NOMO-1 treated with dmso at 0.1 percent for 144 hours (cell line): ENCODE results near the gene TLE4.

Experiments used
- DNase-seq: peaks from one replicate; lab custom pipeline; 2025; ENCODE audit not compliant: unreplicated experiment; lab: John Stamatoyannopoulos, UW

Gene TLE4

DNA sequence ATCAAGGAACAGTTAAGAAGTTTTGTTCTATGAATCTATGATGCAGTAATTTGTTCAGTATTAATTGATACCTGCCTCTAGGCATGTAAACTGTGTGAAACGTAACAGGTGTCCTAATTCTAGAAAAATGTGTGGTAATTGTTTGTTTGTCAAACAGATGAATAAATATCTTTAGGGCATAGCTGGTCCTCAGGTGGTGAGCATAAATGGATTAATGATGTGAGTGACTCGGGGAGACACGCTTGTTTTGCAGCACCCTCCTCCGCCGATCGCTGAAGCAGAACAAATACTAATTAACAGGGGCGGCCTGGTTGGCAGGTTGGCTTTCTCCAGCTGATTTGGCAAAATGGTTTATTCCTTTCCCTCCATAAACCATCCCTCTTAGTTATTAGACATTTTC is 88.8 kb downstream of the TLE4 start:
- no peak for DNase-seq

DNA sequence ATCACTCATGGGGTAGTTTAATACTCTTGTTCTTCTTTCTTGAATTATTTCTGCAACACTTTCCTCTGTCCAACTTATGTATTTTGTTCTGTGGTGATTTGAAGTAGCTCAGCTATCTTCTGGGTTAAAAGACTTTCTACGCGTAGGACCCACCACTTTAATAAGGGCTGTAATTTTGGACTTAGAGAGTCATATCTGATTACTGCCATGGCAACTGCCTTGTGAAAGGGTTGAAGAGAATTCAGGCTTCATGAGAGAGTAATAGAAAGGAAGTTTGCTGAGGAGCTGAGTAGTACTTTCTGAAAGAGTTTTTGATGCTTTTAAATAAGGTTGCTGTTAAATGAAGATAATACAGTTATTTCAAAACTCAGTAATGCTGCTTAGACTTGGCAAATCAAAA is 89.5 kb downstream of the TLE4 start:
- no peak for DNase-seq

DNA sequence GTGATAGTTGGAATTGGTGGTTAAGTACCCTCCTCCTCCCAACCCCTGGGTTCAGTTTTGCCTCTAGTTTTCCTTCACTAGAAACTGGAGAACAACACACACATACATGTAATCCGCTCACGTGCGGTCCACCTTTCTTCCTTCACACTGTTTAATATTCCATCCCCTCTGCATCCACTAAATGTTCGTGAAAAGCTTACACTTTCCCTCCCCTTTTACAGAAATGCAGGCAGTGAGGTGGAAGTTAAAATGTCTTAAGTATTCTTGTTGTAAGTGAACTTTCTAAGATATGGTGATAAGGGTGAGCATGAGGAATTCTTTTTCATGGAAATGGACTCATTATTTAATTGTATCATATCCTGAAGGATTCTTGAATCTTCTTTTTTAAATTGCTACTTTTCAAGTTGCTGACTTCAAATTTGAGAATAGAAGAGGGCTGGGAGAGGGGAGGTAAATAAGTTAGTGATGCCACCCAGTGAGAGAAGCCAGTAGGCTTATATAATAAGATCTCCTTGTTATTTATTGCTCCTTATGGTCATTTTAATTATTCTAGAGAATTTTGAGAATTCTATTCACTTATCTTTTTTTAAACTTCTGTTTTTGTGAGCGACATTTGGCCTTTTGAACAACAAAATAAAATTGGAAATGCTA is 90.2 kb downstream of the TLE4 start:
- DNase-seq: no peak

DNA sequence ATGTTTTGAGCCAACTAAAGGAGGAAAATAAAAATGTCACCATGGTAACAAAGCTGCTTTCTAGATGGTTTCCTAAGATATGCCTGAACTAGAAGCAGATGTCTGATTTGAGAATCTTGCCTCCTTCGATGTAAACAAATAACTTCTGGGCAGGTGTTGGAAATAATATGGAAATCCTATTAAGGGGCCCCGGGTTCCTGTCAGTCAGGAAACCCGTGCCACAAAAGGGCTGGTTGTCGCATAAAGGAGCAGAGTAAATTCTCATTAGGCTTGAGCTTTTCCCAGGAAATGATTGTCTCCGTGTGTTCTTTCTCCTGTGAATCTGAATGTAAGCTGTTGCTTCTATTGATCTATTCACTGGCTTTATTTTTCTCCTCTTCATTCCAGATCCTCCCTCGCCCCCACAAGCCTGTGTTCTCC is 90.8 kb downstream of the TLE4 start:
- no peak for DNase-seq

GRCh38 chr9:79663300-79663699 is 91.5 kb downstream of the TLE4 start:
- DNase-seq: no peak

DNA sequence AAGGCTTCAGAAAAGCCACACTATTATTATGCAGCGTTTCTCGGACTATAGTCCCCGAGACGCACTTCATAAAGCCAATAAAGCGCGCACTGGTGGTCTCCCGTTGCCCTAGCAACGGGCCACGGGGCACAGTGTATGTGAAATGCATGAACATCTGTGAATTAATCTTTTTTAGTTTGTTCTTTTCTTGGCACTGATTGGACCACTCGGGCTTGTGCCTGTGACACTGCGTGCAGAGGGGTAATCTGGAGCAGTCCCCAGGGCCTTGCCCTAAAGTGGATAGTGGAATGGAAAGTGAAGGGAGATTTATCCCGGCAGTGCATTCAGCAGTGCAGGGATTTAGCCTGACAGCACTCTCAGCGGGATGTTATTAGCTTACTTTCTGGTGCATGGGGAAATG is 92.1 kb downstream of the TLE4 start:
- no peak for DNase-seq

- DNase-seq: no peak
Measured at GRCh38 chr9:79664375-79664831, 92.6 kb downstream of the TLE4 start.

GRCh38 chr9:79665369-79665768 is 93.6 kb downstream of the TLE4 start:
- DNase-seq: no peak

GRCh38 chr9:79665931-79666330 is 94.2 kb downstream of the TLE4 start:
- DNase-seq: no peak

DNA sequence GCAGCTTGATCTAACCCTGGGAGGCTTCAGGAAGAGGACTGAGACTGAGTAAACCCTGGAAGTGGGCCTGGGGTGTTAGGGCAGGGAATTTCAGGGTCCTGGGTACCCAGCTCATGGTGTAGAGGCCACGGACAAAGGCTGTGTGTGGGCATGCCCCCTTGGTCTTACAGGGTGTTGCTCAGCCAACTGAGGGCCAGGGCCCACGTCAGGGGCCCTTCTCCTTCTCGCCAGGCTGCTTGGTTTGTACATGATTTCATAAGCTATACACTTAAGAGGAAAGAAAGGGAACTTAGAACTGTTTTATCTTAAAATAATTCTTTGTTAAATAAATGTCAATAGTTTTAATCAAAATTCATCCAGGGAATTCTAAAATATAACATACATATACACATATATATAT is 95.4 kb downstream of the TLE4 start:
- no peak for DNase-seq

GRCh38 chr9:79667817-79668436 is 96.2 kb downstream of the TLE4 start:
- DNase-seq: no peak

- no peak for DNase-seq
Measured at GRCh38 chr9:79668956-79669355, 97.2 kb downstream of the TLE4 start.

GRCh38 chr9:79670269-79670961 is 98.7 kb downstream of the TLE4 start:
- DNase-seq: no peak

GRCh38 chr9:79671558-79671957 is 99.8 kb downstream of the TLE4 start:
- no peak for DNase-seq

DNA sequence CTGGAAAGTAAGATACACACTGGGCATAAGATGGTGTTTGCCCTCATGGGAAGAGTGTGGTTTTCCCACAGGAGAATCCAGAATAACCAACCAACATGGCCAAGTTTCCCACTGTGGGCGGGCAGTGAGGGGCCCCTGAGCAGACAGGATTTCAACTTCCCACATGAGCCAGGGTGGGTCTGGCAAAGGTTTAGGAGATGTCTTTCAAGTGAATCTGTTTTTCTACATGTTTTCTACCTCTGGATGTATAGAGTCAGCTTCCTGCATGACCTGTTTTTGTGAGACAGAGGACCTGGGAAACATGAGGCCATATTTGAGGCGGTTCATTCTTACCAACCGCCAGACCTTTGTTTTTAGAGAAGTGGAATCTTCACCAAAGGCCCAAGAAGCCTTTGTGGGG is 100.5 kb downstream of the TLE4 start:
- DNase-seq: no peak

DNA sequence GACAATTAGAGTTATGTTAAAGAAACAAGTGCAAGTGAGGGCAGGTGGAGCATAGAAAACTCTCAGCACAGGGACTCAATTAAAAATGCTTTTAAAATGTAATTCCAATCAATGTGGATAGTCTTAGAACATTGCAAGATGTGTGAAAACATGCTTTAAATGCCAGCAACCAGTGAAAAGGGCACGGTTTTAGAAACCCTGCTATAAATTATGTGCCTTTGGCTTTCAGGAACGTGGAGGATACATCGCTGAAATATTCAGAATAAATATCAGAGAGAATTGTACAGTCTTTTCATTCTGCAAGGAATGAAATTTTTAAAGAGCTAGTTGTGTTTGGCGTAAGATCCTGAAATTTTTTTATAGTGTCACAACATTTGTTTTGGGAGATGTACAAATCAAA is 101.1 kb downstream of the TLE4 start:
- DNase-seq: no peak

DNA sequence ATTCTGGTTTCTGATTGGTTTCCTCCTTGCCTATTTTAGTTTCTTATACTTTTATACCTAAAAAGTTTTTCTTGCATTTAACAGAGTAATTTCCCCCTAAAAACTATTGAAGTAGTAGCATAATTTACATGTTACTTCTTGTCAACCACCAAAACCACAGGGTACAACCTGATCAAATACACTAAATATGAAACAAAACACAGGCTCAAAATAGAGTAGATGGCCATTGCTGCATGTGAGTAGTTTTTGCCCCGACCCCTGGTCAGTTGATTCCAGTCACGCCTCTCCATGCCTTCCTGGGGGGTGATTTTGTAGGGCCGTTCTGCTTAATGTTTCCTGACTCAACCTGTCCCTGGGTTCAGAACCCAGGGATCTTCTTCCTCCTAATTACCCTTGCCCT is 101.8 kb downstream of the TLE4 start:
- no peak for DNase-seq

GRCh38 chr9:79674052-79674777 is 102.5 kb downstream of the TLE4 start:
- DNase-seq: no peak

- no peak for DNase-seq
Measured at GRCh38 chr9:79681576-79681975, 109.8 kb downstream of the TLE4 start.

GRCh38 chr9:79682076-79682736 is 110.4 kb downstream of the TLE4 start:
- no peak for DNase-seq

DNA sequence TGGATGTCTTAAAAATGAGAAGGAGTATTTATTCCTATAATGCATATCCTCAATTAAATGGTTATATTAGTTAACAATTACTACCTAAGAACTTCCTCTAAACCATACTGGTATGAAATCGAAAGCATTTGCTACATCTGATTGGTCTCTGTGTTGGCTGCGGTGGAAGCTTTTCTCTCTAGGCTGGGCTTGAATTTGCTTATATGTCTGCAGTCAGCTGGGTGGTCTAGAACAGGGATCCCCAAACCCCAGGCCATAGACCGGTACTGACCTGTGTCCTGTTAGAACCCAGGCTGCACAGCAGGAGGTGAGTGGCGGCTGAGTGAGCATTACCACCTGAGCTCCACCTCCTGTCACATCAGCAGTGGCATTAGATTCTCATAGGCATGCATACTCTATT is 112.3 kb downstream of the TLE4 start:
- DNase-seq: no peak
